Kidney (tissue), 22 donors: Measurements from ENCODE around the gene CCN2. TPM values are rescaled to one million over a fixed set of nuclear protein-coding genes. Genes with fewer than 3 reads are reported as not detected.

Experiments used
- DNase-seq, 5 donors: peaks; one replicate each; pipeline ENCODE4 v3.0.0-alpha.2; 2013 to 2020
- FAIRE-seq: peaks from 2 replicates; lab custom pipeline; 2012; peaks lifted over from hg19 to GRCh38; lab: Jason Lieb, UNC
- H3K27ac ChIP-seq, 2 donors: one replicate each; pipeline ENCODE4 v1.7.0; 2013; ENCODE audit warnings: low read depth in 2 of 2, low read length in 2 of 2, inconsistent platforms in 1 of 2
- H3K27me3 ChIP-seq: one replicate; pipeline ENCODE4 v1.7.1; 2013; ENCODE audit warnings: low read length, inconsistent platforms; ENCODE audit not compliant: control insufficient read depth, insufficient read depth
- H3K36me3 ChIP-seq, 3 donors: one replicate each; pipeline versions ENCODE4 v1.7.0 to v1.7.1; 2013; ENCODE audit warnings: low read length in 3 of 3, control low read depth in 1 of 3, inconsistent platforms in 1 of 3; ENCODE audit not compliant: insufficient read depth in 3 of 3, control insufficient read depth in 2 of 3
- H3K4me1 ChIP-seq, 3 donors: one replicate each; pipeline versions ENCODE4 v1.7.0 to v1.7.1; 2013; ENCODE audit warnings: low read length in 3 of 3, inconsistent platforms in 1 of 3, low read depth in 1 of 3; ENCODE audit not compliant: control insufficient read depth in 2 of 3, insufficient read depth in 2 of 3
- H3K4me3 ChIP-seq, 3 donors: one replicate each; pipeline versions ENCODE4 v1.7.0 to v1.8.1; 2013; ENCODE audit warnings: low read length in 3 of 3, control low read depth in 1 of 3, inconsistent platforms in 1 of 3
- H3K9ac ChIP-seq, 3 donors: one replicate each; pipeline versions ENCODE4 v1.7.0 to v1.7.1; 2013; ENCODE audit warnings: low read length in 3 of 3, control low read depth in 1 of 3, inconsistent platforms in 1 of 3
- H3K9me3 ChIP-seq, 3 donors: one replicate each; pipeline versions ENCODE4 v1.7.0 to v1.7.1; 2013; ENCODE audit warnings: low read length in 3 of 3, control low read depth in 1 of 3, inconsistent platforms in 1 of 3; ENCODE audit not compliant: control insufficient read depth in 2 of 3, insufficient read depth in 1 of 3
- CTCF ChIP-seq: IDR thresholded peaks from 3 replicates; pipeline ENCODE4 v1.5.1; 2012; ENCODE audit warnings: mild to moderate bottlenecking, moderate library complexity, borderline replicate concordance; ENCODE audit not compliant: insufficient read depth; ENCODE audit errors: extremely low read depth
- intact Hi-C: fragments of 100-400 bp; cut with DNase I; formaldehyde crosslinking; loops from one replicate; pipeline ENCODE4 v1.11.1; 2022
- long read RNA-seq, 10 donors: library from polyadenylated mRNA in 1 of 10; unstranded in 1 of 10; transcript quantifications; one replicate each; pipeline ENCODE4 v2.0.0 and lab custom pipeline, GENCODE V29; 2021 to 2026
- polyA plus RNA-seq: library from polyadenylated mRNA; stranded (reverse); fragments of 350-450 nt; fragmentation: Illumina TruSeq; extraction: RNeasy Lipid Tissue Mini Kit (QIAGEN cat#74804); gene quantifications from one replicate; pipeline ENCODE4 v1.2.3, GENCODE V29; 2014; ENCODE audit warnings: low read depth, low replicate concordance; ENCODE audit not compliant: insufficient read depth
- total RNA-seq: library from RNA; stranded (reverse); fragmentation: NEBNext Ultra II Directional; extraction: Animal tissue kit (Norgen Biotek cat#: 25700); gene quantifications from one replicate; pipeline ENCODE4 v1.2.1, GENCODE V29; 2021
- donor health status: control.
- donor health status: control.
- donor health status: control.
- donor health status: control.
- donor health status: control.
- donor health status: DM: yes; HTN: yes; CAD: no.
- donor health status: Normal renal cell carcinoma (clear cell type).

The CCN2 gene, protein sequence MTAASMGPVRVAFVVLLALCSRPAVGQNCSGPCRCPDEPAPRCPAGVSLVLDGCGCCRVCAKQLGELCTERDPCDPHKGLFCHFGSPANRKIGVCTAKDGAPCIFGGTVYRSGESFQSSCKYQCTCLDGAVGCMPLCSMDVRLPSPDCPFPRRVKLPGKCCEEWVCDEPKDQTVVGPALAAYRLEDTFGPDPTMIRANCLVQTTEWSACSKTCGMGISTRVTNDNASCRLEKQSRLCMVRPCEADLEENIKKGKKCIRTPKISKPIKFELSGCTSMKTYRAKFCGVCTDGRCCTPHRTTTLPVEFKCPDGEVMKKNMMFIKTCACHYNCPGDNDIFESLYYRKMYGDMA
- total RNA-seq (64.1 TPM), polyA plus RNA-seq (248 TPM)
- long read RNA-seq, donor 1, transcript CTGF-201 (5 exons, 2,339 nt), result major isoform, 42 of 110 reads
- long read RNA-seq, donor 1, partial matches to known transcripts, result 68 of 110 reads
- long read RNA-seq, donor 1, other reads (novel, unspliced or antisense), result 0 of 110 reads
- long read RNA-seq, donor 2, transcript CTGF-201 (5 exons, 2,339 nt), result major isoform, 43 of 96 reads
- long read RNA-seq, donor 2, partial matches to known transcripts, result 53 of 96 reads
- long read RNA-seq, donor 2, other reads (novel, unspliced or antisense), result 0 of 96 reads
- long read RNA-seq, donor 3, transcript CTGF-201 (5 exons, 2,339 nt), result major isoform, 89 of 209 reads
- long read RNA-seq, donor 3, partial matches to known transcripts, result 120 of 209 reads
- long read RNA-seq, donor 3, other reads (novel, unspliced or antisense), result 0 of 209 reads
- long read RNA-seq, donor 4, transcript CTGF-201 (5 exons, 2,339 nt), result major isoform, 27 of 27 reads
- long read RNA-seq, donor 4, partial matches to known transcripts, result 0 of 27 reads
- long read RNA-seq, donor 4, other reads (novel, unspliced or antisense), result 0 of 27 reads
- long read RNA-seq, donor 5, partial matches to known transcripts, result 0 of 3 reads
- long read RNA-seq, donor 5, other reads (novel, unspliced or antisense), result 0 of 3 reads
- long read RNA-seq, donor 6, transcript CTGF-201 (5 exons, 2,339 nt), result major isoform, 31 of 31 reads
- long read RNA-seq, donor 6, partial matches to known transcripts, result 0 of 31 reads
- long read RNA-seq, donor 6, other reads (novel, unspliced or antisense), result 0 of 31 reads
- long read RNA-seq, donor 7, transcript CTGF-201 (5 exons, 2,339 nt), result major isoform, 46 of 59 reads
- long read RNA-seq, donor 7, partial matches to known transcripts, result 8 of 59 reads
- long read RNA-seq, donor 7, other reads (novel, unspliced or antisense), result 5 of 59 reads
- long read RNA-seq, donor 8, transcript CTGF-201 (5 exons, 2,339 nt), result major isoform, 104 of 144 reads
- long read RNA-seq, donor 8, partial matches to known transcripts, result 40 of 144 reads
- long read RNA-seq, donor 8, other reads (novel, unspliced or antisense), result 0 of 144 reads
- long read RNA-seq, donor 9, transcript CTGF-201 (5 exons, 2,339 nt), result major isoform, 42 of 42 reads
- long read RNA-seq, donor 9, partial matches to known transcripts, result 0 of 42 reads
- long read RNA-seq, donor 9, other reads (novel, unspliced or antisense), result 0 of 42 reads
- long read RNA-seq, donor 10, transcript CTGF-201 (5 exons, 2,339 nt), result major isoform, 74 of 108 reads
- long read RNA-seq, donor 10, partial matches to known transcripts, result 34 of 108 reads
- long read RNA-seq, donor 10, other reads (novel, unspliced or antisense), result 0 of 108 reads

DNA sequence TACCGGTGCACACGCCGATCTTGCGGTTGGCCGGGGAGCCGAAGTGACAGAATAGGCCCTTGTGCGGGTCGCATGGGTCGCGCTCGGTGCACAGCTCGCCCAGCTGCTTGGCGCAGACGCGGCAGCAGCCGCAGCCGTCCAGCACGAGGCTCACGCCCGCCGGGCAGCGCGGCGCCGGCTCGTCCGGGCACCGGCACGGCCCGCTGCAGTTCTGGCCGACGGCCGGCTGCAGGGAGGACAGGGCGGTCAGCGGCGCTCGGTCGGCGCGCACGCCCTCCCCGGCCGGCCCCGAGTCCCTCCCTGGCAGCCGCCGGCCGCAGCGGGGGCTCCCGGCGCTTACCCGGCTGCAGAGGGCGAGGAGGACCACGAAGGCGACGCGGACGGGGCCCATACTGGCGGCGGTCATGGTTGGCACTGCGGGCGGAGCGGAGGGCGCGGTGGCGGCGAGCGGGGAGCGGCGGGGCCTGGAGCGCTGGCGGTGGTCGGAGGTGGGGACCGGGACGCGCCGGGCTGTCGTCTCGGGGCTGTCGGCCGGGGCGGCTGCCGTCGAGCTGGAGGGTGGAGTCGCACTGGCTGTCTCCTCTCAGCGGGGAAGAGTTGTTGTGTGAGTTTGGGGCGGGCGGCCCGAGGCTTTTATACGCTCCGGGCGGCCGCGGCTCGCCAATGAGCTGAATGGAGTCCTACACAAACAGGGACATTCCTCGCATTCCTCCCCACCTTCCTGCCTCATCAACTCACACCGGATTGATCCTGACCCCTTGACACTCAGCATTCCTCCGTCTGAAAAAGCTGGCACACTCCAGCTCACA lies at the start of gene CCN2:
CCN2 (minus strand) TSS at position 606 of the 809 bp plus-strand sequence; CDS start at position 406, 200 bp downstream.
- intact Hi-C loops, result no loop called here

DNA sequence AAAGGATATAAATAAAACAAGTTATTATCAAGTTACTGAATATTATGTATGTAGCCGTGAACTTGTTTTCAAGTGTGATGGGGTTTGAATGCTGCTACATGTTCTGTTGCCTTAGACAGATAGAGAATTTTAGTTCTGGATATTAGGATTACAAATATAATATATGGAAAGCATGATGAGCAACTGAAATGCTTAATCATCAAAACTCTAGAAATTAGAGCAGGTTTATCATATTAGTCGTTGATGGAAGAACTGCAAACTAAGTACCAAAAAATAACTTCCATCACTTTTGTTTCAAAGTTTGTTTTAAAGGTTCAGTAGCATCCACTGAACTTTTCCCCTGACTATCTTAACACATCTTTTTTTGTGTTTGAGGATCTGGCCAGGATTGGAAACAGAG lies 49.1 kb upstream of the CCN2 start:
- Histone ChIP-seq H3K9ac (no peak overlapping the region), H3K9me3 (no peaks in the 10 kb centered on the region), H3K27me3 (no peaks in the 10 kb centered on the region), H3K27ac (no peak overlapping the region), H3K4me1 (no peaks in the 10 kb centered on the region), H3K36me3 (no peaks in the 10 kb centered on the region), H3K4me3 (no peak overlapping the region)
- TF ChIP-seq CTCF, result no peak
- intact Hi-C loops, result no loop called here
- DNase-seq (no peak), FAIRE-seq (no peak)

More for the DNA sequence above, at the start of gene CCN2:
- H3K4me1 ChIP-seq, result peaks cover 4 to 22% (median 13%) of the 10 kb centered on the region in 3 donors
- peak within 1 kb of the TSS; percentile 84 to 88 for H3K27ac ChIP-seq
- H3K9me3 ChIP-seq, result no peaks in the 10 kb centered on the region
- FAIRE-seq (peak; percentile 70), DNase-seq (peak; percentile 94 to 98 (median 96))
- peak within 1 kb of the TSS; percentile 67 to 82 (median 73) for H3K9ac ChIP-seq
- peaks cover 0 to 16% (median 2%) of the 10 kb centered on the region in 3 donors for H3K36me3 ChIP-seq
- peak within 1 kb of the TSS; percentile 74 to 87 (median 82) for H3K4me3 ChIP-seq
- no peak for TF ChIP-seq CTCF
- no peaks in the 10 kb centered on the region for H3K27me3 ChIP-seq
